Embryonic facial prominence (tissue), 1 donor: ENCODE results near the gene FCSK.
"Not testable (repeated sequence)": the region's sequence is repeated elsewhere in the genome, so short reads cannot be mapped to it uniquely, and the experiment has no call there.

Source experiments
- DNase-seq: peaks from one replicate; pipeline ENCODE4 v3.0.0-alpha.2; 2016; ENCODE audit errors: extremely low spot score

Gene FCSK

DNA sequence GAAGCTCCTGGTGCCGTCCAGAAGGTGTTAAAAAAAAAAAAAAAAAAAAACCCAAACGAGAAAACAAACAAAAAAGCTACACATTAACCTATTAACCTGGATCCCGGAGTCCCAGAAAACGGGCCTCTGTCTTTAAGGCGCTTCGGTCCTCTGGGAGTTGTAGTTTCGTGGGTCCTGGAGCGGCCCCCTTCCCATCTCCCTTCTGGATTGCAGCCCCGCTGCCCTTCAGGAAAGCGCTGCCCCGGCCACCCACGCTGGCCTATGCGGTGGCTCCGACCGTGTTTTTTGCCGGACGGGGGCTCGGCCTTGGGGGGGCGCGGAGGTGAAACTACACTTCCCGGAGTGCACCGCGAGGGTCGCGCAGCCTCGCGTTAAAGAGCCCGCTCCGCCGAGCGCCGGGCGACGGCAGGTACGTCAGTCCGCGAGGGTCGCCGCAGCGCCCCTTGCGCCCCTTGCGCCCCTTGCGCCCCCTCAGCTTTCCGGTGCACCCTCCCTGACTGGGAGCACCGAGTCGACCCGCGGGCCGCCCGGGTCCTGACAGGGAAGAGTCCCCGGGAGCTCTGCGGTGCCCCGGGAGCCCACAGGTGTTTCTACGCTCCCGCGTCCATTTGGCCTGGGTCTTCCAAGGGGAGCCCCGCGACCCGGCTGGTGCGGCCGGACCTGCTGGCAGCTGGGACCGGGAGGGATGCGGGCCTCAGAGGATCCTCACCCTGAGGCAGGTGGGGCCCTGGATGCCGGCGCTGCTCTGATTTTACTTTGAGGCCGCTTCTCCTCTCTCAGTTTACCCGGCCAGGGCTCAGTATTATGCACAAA lies at the start of gene FCSK:
TSS of gene FCSK (plus strand) at position 374 of the 813 bp plus-strand sequence. CDS start 8,596 bp downstream, outside the sequence.
- DNase-seq, result no peak

DNA sequence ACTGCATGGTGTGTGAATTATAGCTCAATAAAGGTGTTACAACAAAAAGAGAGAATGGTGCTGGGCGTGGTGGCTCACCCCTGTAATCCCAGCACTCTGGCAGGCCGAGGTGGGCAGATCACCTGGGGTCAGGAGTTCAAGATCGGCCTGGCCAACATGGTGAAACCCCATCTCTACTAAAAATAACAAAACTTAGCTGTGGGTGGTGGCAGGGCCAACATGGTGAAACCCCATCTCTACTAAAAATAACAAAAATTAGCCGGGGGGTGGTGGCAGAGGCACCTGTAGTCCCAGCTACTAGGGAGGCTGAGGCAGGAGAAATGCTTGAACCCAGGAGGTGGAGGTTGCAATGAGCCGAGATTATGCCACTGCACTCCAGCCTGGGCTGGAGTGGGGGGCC lies 48.3 kb upstream of the FCSK start:
- not testable (repeated sequence) for DNase-seq

- no peak for DNase-seq
Measured at GRCh38 chr16:70407811-70408274, 46.6 kb upstream of the FCSK start.

DNA sequence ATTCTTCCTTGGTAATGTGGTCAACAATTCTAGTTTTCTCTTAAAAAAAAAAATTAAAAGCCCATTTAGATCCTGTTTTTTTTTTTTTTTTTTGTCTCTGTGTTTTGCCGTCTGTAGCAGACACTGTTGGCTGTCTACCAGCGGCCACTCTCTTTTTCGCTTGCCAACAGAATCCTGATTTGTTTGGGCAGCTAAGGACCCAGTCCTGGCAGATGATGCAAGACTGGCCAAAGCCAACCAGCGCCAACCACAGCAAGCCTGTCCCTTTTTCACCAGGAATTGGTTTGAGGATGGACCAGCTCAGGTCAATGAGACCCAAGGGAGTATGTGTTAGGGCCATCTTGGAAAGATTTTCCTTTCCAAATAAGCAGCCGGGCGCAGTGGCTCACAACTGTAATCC lies 43.7 kb upstream of the FCSK start:
- DNase-seq, result no peak

DNA sequence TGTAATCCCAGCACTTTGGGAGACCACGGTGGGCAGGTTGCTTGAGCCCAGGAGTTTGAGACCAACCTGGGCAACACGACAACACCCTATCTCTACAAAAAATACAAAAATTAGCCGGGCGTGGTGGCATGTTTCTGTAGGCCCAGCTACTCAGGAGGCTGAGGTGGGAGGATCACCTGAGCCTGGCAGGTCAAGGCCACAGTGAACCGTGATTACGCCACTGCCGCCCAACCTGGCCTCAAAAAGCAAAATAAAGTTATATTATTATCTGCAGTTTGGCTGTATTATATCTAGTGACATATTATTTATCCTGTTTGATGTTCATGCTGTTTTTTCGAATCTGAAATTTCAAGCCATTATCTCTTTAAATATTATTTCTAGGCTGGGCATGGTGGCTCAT lies 42.0 kb upstream of the FCSK start:
- no peak for DNase-seq

GRCh38 chr16:70413572-70413971 lies 40.8 kb upstream of the FCSK start:
- DNase-seq, result not testable (repeated sequence)

DNA sequence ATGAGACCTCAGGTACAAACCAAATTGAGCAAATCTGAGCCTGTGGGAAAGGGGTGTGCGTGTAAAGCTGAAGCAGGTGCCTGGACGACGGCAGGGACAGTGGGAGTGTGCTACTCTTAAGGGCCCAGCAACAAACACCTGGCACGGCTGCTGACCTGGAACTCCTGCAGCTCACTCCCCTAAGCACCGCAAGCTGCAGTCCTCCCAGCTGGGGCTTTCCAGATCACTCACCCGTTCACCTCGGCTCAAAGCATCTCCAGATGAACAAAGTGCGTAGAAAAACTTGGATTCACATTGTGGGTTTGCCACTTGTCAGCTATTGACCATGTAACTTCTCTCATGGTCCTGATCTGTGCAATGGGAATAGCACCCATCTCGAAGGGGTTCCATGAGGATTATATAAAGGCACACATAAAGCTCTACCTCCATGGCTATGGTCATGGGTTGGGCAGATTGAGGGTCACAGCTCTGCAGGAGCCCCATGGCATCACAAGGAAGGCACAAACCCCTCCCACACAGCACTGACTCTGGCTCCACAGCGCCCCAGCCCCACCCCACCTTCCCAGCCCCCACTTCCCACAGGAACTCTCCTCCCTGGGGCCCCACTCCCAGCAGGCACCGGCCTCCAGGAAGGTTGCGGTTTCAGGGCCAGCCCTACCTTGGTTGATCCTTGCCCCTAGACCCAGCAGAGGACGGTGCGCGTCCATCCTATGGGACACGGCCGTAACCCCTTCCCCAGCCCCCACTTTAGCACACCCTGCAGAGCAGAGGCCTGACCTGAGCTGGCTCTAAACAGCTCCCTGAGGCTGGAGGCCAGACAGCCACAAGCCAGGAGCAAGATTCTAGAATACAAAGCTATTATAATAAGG lies 37.4 kb upstream of the FCSK start:
- no peak for DNase-seq

GRCh38 chr16:70417661-70418060 lies 36.7 kb upstream of the FCSK start:
- no peak for DNase-seq

GRCh38 chr16:70418274-70418992 lies 36.0 kb upstream of the FCSK start:
- no peak for DNase-seq

GRCh38 chr16:70418993-70419318 lies 35.4 kb upstream of the FCSK start:
- no peak for DNase-seq

DNA sequence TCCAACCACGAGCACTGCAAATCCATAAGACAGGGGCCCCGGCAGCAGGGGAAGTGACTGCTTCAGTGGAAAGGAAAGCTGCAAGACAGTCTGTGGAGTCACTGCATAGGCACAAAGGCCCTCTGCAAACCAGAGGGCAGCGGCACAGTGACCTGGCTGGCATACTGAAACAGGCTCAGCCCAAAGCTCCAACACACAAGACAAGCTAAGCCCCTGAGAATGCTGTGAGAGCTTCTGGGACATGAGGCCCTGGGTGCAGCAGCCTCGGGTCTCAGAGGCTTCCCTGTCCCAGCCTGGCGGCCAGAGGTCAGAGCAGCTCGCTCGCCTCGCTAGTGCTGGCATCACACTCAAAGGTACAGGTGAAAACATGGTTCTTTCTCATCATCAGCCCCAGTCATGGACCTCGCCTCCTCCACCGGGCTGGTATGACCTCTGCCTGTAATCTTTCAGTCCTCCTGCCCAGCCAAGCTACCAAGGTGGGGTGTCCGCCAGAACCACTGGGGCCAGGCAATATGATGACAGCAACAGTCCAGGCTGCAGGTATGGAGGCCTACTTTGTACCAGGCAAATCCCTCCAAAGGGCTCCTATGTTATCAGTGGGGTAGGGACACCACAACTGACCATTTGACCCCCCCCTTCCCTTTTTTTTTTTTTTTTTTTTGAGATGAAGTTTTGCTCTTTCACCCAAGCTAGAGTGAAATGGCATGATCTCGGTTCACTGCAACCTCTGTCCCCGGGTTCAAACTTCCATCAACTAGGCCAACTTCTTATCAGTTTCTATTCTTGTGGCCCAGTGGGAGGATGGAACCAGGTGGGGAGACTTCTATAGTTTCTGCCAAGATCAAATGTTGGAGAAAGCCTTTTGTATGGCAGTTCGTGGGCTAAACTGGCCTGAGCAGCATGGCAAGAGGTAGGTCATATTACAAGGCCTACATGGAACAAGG lies 34.7 kb upstream of the FCSK start:
- DNase-seq, result no peak

GRCh38 chr16:70421014-70421413 lies 33.4 kb upstream of the FCSK start:
- DNase-seq, result no peak

- no peak for DNase-seq
Measured at GRCh38 chr16:70421473-70422311, 32.7 kb upstream of the FCSK start.

DNA sequence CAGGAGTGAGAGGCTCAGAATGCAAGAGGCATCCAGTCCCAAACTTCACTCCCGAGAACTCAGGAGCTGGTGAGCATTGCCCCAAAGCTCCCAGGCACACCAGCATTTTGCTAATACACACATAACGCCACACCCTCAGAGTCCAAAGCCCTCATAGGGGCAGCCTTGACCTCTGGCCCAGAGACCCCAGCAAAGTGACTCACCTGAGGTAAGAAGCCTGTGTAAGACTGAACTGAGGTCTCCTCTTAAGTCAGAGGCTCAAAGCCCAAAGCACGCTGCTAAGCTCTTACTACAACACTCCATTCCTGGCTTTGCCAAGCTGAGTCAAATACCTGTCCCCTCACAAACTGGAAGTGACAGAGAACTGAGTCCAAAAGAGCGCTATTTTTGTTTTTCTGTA lies 31.9 kb upstream of the FCSK start:
- no peak for DNase-seq

DNA sequence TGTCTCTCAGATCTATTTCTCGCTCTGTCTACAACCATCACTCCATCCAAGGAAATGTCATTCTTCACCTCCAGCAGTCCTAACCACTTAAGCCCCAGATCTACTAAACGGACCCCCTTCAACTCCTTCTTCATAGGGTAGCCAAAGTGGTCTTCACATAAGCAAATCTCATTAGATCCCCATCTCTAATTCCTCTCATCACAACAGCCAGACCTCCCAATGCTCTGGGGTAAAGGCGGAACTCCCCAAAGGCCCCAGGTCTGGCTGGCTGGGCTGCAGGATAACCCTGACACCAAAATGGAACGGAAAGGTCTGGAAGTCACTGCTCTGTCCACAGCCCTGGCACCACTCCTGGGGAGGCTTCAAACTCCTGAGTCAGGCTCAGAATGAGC lies 26.6 kb upstream of the FCSK start:
- DNase-seq, result no peak

- DNase-seq, result no peak
Measured at GRCh38 chr16:70428178-70428998, 26.0 kb upstream of the FCSK start.

GRCh38 chr16:70429888-70430666 lies 24.3 kb upstream of the FCSK start:
- no peak for DNase-seq
